ENCODE results near the gene CALCOCO1. TPM values are rescaled to one million over a fixed set of nuclear protein-coding genes. Genes with fewer than 3 reads are reported as not detected.
A peak's percentile ranks its signal among the peaks of the same experiment; 100 is the strongest.

The CALCOCO1 gene
- total and polyA plus RNA-seq, 2 of the 13 experiments (the other 11 are each of a cell fraction or from before 2014, with no cell fraction given): 7.7 to 47.7 TPM

DNA sequence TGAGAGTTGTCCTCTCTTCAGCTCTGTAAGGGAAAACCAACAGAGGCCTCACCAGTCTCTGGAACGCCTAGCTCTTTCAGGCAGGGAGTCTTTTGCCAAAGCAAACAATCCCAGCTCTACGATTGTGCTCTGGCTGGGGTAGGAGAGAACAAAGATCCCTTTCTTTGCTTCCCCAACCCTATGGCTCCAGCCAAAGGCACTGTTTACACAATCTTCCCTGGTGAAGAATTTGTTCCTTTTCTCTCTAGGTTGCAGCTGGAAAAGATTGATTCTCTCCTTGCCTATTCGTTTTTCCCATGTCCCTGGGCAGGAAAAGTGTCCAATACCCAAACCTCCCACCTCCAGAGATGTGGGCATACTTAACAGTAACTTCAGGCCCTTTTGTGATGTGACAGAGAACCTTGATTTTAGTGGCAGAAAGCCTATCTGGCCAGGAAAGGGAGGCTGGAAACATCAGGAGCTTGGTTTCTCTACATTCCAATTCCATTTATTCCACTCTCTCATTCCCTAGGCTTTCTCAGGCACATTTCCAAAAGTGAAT lies 68.2 kb downstream of the CALCOCO1 start (continued):
- TF ChIP-seq ZNF629 (CRISPR knock-in tag; conservative IDR thresholded peaks at IDR 0.05) (no peak), MAX (IDR thresholded peaks at IDR 0.05) (no peak), JUND (CRISPR knock-in tag; IDR thresholded peaks at IDR 0.05) (no peak), ZNF773 (CRISPR knock-in tag; IDR thresholded peaks at IDR 0.05; ENCODE audit: borderline replicate concordance) (no peak), CC2D1A (CRISPR knock-in tag; IDR thresholded peaks at IDR 0.05) (no peak), ZNF691 (CRISPR knock-in tag; IDR thresholded peaks at IDR 0.05; ENCODE audit: borderline replicate concordance, low read depth) (no peak), KLF15 (CRISPR knock-in tag; IDR thresholded peaks at IDR 0.05; ENCODE audit: borderline replicate concordance) (no peak), RNF2 (conservative IDR thresholded peaks at IDR 0.05; ENCODE audit: low read depth) (no peak), GABPA (IDR thresholded peaks at IDR 0.05; ENCODE audit: low read depth, low read length) (no peak), GABPA (CRISPR knock-in tag; IDR thresholded peaks at IDR 0.05; ENCODE audit: low read depth) (0 out of 2 replicates have a peak, but pooled peaks have one; percentile 6), ZNF660 (CRISPR knock-in tag; IDR thresholded peaks at IDR 0.05; ENCODE audit: borderline replicate concordance, low read depth) (no peak), FOXK1 (CRISPR knock-in tag; IDR thresholded peaks at IDR 0.05; ENCODE audit: borderline replicate concordance, low read depth) (peak; percentile 50; the same call in 1 of the 2 replicates), HNRNPL (IDR thresholded peaks at IDR 0.05; ENCODE audit: low read depth, low read length) (no peak), ZSCAN9 (CRISPR knock-in tag; IDR thresholded peaks at IDR 0.05; ENCODE audit: borderline replicate concordance) (peak; percentile 68; the same call in 1 of the 2 replicates), PHF20 (CRISPR knock-in tag; IDR thresholded peaks at IDR 0.05) (no peak), NFE2L1 (CRISPR knock-in tag; IDR thresholded peaks at IDR 0.05; ENCODE audit: borderline replicate concordance) (no peak), ZNF747 (CRISPR knock-in tag; IDR thresholded peaks at IDR 0.05; ENCODE audit: borderline replicate concordance) (no peak), YY1 (IDR thresholded peaks at IDR 0.05; ENCODE audit: insufficient read depth, insufficient replicate concordance, low read depth, low read length) (no peak), ATAD3A (CRISPR knock-in tag; IDR thresholded peaks at IDR 0.05) (no peak), NPAS2 (CRISPR knock-in tag; IDR thresholded peaks at IDR 0.05; ENCODE audit: borderline replicate concordance) (no peak), FOXA1 (IDR thresholded peaks at IDR 0.05) (no peak), FOXA1 (CRISPR knock-in tag; IDR thresholded peaks at IDR 0.05) (peak; percentile 88)
- TF ChIP-seq, protein P1, sequence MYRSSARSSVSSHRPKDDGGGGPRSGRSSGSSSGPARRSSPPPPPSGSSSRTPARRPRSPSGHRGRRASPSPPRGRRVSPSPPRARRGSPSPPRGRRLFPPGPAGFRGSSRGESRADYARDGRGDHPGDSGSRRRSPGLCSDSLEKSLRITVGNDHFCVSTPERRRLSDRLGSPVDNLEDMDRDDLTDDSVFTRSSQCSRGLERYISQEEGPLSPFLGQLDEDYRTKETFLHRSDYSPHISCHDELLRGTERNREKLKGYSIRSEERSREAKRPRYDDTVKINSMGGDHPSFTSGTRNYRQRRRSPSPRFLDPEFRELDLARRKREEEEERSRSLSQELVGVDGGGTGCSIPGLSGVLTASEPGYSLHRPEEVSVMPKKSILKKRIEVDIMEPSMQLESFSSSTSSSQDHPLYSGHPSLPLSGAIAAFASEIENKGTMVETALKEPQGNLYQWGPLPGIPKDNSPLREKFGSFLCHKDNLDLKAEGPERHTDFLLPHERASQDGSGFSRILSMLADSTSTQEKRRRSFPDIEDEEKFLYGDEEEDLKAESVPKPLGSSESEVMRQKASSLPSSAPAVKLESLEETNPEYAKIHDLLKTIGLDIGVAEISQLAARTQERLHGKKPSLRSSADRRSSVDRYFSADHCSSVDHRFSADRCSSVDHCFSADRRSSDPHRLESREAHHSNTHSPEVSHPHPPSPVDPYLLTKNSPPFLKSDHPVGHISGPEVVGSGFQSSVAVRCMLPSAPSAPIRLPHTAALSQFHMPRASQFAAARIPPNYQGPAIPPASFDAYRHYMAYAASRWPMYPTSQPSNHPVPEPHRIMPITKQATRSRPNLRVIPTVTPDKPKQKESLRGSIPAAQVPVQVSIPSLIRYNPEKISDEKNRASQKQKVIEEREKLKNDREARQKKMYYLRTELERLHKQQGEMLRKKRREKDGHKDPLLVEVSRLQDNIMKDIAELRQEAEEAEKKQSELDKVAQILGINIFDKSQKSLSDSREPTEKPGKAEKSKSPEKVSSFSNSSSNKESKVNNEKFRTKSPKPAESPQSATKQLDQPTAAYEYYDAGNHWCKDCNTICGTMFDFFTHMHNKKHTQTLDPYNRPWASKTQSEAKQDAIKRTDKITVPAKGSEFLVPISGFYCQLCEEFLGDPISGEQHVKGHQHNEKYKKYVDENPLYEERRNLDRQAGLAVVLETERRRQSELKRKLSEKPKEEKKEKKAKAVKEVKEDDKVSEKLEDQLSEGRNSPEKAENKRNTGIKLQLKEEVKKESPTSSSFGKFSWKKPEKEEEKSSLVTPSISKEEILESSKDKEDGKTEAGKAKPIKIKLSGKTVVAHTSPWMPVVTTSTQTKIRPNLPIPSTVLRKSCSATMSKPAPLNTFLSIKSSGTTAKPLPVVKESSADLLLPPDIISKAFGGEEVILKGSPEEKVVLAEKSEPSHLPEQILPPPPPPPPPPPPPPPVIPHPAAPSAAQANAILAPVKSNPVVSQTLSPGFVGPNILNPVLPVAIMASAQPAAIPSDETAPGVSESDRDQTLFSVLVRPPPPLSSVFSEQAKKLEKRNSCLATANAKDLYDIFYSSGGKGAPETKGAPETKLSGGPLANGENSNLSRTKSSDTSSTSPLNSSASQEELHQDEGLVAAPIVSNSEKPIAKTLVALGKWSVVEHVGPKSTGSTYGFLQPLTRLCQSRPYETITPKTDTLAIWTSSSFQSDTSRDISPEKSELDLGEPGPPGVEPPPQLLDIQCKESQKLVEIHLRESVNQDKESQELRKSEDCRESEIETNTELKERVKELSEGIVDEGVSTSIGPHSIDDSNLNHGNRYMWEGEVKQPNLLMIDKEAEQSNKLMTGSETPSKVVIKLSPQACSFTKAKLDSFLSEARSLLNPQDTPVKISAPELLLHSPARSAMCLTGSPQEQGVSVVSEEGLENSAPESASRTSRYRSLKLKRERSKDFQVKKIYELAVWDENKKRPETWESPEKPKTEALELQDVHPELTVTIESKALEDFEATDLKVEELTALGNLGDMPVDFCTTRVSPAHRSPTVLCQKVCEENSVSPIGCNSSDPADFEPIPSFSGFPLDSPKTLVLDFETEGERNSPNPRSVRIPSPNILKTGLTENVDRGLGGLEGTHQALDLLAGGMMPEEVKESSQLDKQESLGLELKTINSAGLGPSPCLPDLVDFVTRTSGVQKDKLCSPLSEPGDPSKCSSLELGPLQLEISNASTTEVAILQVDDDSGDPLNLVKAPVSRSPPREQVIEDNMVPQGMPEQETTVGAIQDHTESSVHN (CRISPR knock-in tag; IDR thresholded peaks at IDR 0.05): no peak

Data from HepG2 (cell line).